ENCODE results near the gene OPN1LW.
"Not testable (repeated sequence)": the region's sequence is repeated elsewhere in the genome, so short reads cannot be mapped to it uniquely, and the experiment has no call there.

OPN1LW gene

GRCh38 chrX:154144010-154144409 is at the start of gene OPN1LW:
Gene OPN1LW, plus strand, starts transcription at chrX:154144243. Its CDS starts 41 bp downstream, at chrX:154144284.
- not testable (repeated sequence) for DNase-seq

GRCh38 chrX:154094833-154095232 is 49.2 kb upstream of the OPN1LW start:
- DNase-seq, result no peak

GRCh38 chrX:154096140-154097002 is 47.7 kb upstream of the OPN1LW start:
- no peak for DNase-seq

- DNase-seq, result peak; percentile 82
These were observed 46.9 kb upstream of the OPN1LW start for GRCh38 chrX:154097003-154097588.

GRCh38 chrX:154097589-154098541 is 46.2 kb upstream of the OPN1LW start, which contains the start of gene MECP2:
Gene MECP2, minus strand, starts transcription at chrX:154097717.
- DNase-seq, result peak; percentile 88

GRCh38 chrX:154098551-154098950 is 45.5 kb upstream of the OPN1LW start:
- no peak for DNase-seq

GRCh38 chrX:154113729-154114128 is 30.3 kb upstream of the OPN1LW start:
- no peak for DNase-seq

GRCh38 chrX:154114652-154115051 is 29.4 kb upstream of the OPN1LW start:
- no peak for DNase-seq

GRCh38 chrX:154115071-154115470 is 29.0 kb upstream of the OPN1LW start:
- DNase-seq, result no peak

- no peak for DNase-seq
These were observed 28.3 kb upstream of the OPN1LW start for GRCh38 chrX:154115750-154116149.

- DNase-seq, result no peak
These were observed 27.4 kb upstream of the OPN1LW start for GRCh38 chrX:154116426-154117211.

- DNase-seq, result no peak
These were observed 26.5 kb upstream of the OPN1LW start for GRCh38 chrX:154117566-154117965.

GRCh38 chrX:154120567-154120966 is 23.5 kb upstream of the OPN1LW start:
- no peak for DNase-seq

- DNase-seq, result no peak
These were observed 22.8 kb upstream of the OPN1LW start for GRCh38 chrX:154121207-154121606.

GRCh38 chrX:154121961-154122360 is 22.1 kb upstream of the OPN1LW start:
- no peak for DNase-seq

- DNase-seq, result peak; percentile 41
These were observed 20.5 kb upstream of the OPN1LW start for GRCh38 chrX:154123241-154124219.

GRCh38 chrX:154125391-154126040 is 18.5 kb upstream of the OPN1LW start:
- no peak for DNase-seq

- DNase-seq, result no peak
These were observed 17.9 kb upstream of the OPN1LW start for GRCh38 chrX:154126101-154126500.

- DNase-seq, result no peak
These were observed 12.1 kb upstream of the OPN1LW start for GRCh38 chrX:154131955-154132354.

- no peak for DNase-seq
These were observed 11.7 kb upstream of the OPN1LW start for GRCh38 chrX:154132366-154132765.
